ENCODE results near the gene PCNX3. TPM values are rescaled to one million over a fixed set of nuclear protein-coding genes. Genes with fewer than 3 reads are reported as not detected.

PCNX3 gene
- polyA plus RNA-seq, 1 donor from 2014 or later, result 7.8 TPM

DNA sequence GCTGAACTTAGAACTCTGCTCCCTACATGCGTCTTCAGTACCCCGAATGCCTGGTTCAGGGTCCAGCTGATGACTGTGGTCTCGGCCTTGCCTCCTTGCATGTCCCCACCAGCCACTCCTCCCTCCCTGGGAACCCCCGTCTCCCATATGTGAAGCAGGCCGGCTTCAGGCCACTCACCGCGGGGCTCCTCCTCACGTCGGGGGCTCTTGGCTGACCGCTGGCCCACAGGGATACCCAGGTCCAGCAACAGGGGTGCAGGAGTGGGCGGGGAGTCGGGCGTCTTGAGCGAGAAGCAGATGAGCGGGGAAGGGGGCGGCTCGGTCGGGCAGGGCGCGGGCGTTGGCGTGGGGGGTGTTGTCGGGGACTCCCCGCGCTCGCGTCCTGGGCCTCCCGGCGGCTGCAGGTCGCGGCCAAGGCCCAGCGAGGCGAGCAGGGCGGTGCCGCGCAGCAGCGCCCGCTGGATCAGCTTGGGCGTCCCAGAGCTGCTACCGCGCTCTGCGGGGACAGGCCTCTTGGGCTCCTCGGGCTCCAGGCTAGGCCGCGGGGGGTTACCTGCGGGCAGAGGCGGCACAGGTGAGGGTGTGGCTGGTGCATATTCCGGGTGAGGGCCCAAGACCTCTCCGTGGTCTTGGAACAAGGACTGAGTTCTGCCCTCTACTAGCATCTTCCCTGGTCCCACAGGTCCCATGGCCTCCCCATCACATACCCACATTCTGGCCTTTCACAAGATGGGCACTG lies 16.2 kb upstream of the PCNX3 start:
- H3K79me2 ChIP-seq (replicated peaks; ENCODE audit: insufficient read depth, low read length), result no peaks in the 10 kb centered on the region
- no peaks in the 10 kb centered on the region for H4K20me1 ChIP-seq (ENCODE audit: insufficient read depth)
- H3K4me3 ChIP-seq (ENCODE audit: low read length), result no peak overlapping the region
- H2AFZ ChIP-seq (ENCODE audit: low read depth, low read length), result no peak overlapping the region
- H3K27ac ChIP-seq (ENCODE audit: low read length), result no peak overlapping the region
- H3K9me3 ChIP-seq (ENCODE audit: low read length), result no peaks in the 10 kb centered on the region
- TF ChIP-seq EZH2 (IDR thresholded peaks at IDR 0.05; ENCODE audit: borderline replicate concordance, insufficient read depth, low read length, poor library complexity, severe bottlenecking) (no peak), SMC3 (conservative IDR thresholded peaks at IDR 0.05; ENCODE audit: poor library complexity) (no peak), EP300 (conservative IDR thresholded peaks at IDR 0.05; ENCODE audit: poor library complexity, severe bottlenecking) (no peak), TAF1 (IDR thresholded peaks at IDR 0.05; ENCODE audit: low read depth) (no peak), MXI1 (conservative IDR thresholded peaks at IDR 0.05; ENCODE audit: poor library complexity, severe bottlenecking) (no peak), POLR2AphosphoS5 (IDR thresholded peaks at IDR 0.05) (no peak), RAD21 (conservative IDR thresholded peaks at IDR 0.05) (no peak)
- TF ChIP-seq, protein P1, sequence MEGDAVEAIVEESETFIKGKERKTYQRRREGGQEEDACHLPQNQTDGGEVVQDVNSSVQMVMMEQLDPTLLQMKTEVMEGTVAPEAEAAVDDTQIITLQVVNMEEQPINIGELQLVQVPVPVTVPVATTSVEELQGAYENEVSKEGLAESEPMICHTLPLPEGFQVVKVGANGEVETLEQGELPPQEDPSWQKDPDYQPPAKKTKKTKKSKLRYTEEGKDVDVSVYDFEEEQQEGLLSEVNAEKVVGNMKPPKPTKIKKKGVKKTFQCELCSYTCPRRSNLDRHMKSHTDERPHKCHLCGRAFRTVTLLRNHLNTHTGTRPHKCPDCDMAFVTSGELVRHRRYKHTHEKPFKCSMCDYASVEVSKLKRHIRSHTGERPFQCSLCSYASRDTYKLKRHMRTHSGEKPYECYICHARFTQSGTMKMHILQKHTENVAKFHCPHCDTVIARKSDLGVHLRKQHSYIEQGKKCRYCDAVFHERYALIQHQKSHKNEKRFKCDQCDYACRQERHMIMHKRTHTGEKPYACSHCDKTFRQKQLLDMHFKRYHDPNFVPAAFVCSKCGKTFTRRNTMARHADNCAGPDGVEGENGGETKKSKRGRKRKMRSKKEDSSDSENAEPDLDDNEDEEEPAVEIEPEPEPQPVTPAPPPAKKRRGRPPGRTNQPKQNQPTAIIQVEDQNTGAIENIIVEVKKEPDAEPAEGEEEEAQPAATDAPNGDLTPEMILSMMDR (IDR thresholded peaks at IDR 0.05; ENCODE audit: poor library complexity, severe bottlenecking), result no peak
- TF ChIP-seq, protein P2, sequence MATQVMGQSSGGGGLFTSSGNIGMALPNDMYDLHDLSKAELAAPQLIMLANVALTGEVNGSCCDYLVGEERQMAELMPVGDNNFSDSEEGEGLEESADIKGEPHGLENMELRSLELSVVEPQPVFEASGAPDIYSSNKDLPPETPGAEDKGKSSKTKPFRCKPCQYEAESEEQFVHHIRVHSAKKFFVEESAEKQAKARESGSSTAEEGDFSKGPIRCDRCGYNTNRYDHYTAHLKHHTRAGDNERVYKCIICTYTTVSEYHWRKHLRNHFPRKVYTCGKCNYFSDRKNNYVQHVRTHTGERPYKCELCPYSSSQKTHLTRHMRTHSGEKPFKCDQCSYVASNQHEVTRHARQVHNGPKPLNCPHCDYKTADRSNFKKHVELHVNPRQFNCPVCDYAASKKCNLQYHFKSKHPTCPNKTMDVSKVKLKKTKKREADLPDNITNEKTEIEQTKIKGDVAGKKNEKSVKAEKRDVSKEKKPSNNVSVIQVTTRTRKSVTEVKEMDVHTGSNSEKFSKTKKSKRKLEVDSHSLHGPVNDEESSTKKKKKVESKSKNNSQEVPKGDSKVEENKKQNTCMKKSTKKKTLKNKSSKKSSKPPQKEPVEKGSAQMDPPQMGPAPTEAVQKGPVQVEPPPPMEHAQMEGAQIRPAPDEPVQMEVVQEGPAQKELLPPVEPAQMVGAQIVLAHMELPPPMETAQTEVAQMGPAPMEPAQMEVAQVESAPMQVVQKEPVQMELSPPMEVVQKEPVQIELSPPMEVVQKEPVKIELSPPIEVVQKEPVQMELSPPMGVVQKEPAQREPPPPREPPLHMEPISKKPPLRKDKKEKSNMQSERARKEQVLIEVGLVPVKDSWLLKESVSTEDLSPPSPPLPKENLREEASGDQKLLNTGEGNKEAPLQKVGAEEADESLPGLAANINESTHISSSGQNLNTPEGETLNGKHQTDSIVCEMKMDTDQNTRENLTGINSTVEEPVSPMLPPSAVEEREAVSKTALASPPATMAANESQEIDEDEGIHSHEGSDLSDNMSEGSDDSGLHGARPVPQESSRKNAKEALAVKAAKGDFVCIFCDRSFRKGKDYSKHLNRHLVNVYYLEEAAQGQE (IDR thresholded peaks at IDR 0.05; ENCODE audit: borderline replicate concordance), result no peak
- no peaks in the 10 kb centered on the region for H3K36me3 ChIP-seq (ENCODE audit: insufficient read depth, low read length)
- no peaks in the 10 kb centered on the region for H3K9me2 ChIP-seq (ENCODE audit: insufficient read depth, low read length)
- no peaks in the 10 kb centered on the region for H3F3A ChIP-seq (ENCODE audit: insufficient read depth, low read length, poor library complexity, severe bottlenecking)
- H3K9ac ChIP-seq (ENCODE audit: low read length), result no peak overlapping the region
- no peaks in the 10 kb centered on the region for H3K27me3 ChIP-seq (ENCODE audit: insufficient read depth, low read depth, low read length)
- H3K4me2 ChIP-seq (ENCODE audit: low read length), result no peak overlapping the region

DNA sequence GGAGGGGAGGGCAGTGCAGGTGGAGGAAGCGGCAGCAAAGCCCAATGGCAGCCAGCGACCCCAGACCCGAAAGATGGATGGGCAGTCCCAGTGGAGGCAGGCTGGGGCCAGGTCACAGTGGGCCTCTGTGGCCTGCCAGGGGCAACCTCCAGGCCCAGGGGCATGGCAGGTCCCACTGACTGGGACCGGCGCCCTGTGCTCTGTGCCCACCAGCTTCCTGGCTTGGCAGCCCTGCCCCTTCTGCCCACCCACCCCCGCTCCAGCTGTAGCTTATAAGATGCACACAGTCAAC lies 15.7 kb upstream of the PCNX3 start:
- H3K4me2 ChIP-seq (ENCODE audit: low read length), result no peak overlapping the region
- no peaks in the 10 kb centered on the region for H3F3A ChIP-seq (ENCODE audit: insufficient read depth, low read length, poor library complexity, severe bottlenecking)
- no peaks in the 10 kb centered on the region for H4K20me1 ChIP-seq (ENCODE audit: insufficient read depth)
- no peak overlapping the region for H3K27ac ChIP-seq (ENCODE audit: low read length)
- H3K9me2 ChIP-seq (ENCODE audit: insufficient read depth, low read length), result no peaks in the 10 kb centered on the region
- H3K79me2 ChIP-seq (replicated peaks; ENCODE audit: insufficient read depth, low read length), result no peaks in the 10 kb centered on the region
- H3K9me3 ChIP-seq (ENCODE audit: low read length), result no peaks in the 10 kb centered on the region
- no peaks in the 10 kb centered on the region for H3K27me3 ChIP-seq (ENCODE audit: insufficient read depth, low read depth, low read length)
- TF ChIP-seq EZH2 (IDR thresholded peaks at IDR 0.05; ENCODE audit: borderline replicate concordance, insufficient read depth, low read length, poor library complexity, severe bottlenecking), result no peak
- H3K36me3 ChIP-seq (ENCODE audit: insufficient read depth, low read length), result no peaks in the 10 kb centered on the region
- no peak overlapping the region for H3K9ac ChIP-seq (ENCODE audit: low read length)
- no peak overlapping the region for H2AFZ ChIP-seq (ENCODE audit: low read depth, low read length)
- H3K4me3 ChIP-seq (ENCODE audit: low read length), result no peak overlapping the region
